RPMI7951 (cell line): ENCODE data around the gene ZNF462. TPM values are rescaled to one million over a fixed set of nuclear protein-coding genes. Genes with fewer than 3 reads are reported as not detected.

Source experiments
- DNase-seq: peaks from one replicate; pipeline ENCODE4 v3.0.0-alpha.2; 2012; ENCODE audit warnings: low read depth
- total RNA-seq: library from RNA; depleted of rRNA; stranded (reverse); fragments of >200 nt; shearing (Covaris generic); gene quantifications from 2 replicates; pipeline ENCODE4 v1.2.3, GENCODE V29; 2014

The ZNF462 gene
- total RNA-seq, 1 experiment from 2014 or later = 14.2 TPM

DNA sequence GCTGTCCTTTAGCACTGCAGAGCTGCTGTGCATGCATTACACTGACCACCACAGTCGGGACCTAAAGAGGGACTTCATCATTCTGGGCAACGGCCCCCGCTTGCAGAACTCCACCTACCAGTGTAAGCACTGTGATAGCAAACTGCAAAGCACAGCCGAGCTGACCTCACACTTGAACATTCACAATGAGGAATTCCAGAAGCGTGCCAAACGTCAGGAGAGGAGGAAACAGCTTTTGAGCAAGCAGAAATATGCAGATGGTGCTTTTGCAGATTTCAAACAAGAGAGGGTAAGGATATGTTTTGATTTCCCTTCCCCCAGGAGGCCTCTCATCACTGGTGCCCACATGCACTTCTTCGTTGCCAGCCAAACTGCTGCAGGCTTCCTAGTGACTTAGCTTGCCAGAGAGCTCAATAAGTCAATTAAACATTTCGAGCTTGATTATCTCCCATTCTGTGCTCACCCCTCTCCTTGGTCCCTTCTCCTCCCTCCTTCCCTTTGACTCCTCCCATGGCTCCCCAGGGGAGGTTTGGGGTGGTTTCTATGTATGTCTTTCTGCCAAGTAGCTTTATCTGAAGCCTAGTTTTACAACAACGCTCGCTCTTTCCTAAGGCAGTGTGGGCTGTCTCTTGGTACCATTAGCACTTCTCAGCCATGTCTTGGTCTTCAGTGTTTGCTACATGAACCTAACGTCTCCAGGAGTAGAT, 66.7 kb downstream of the ZNF462 start:
- DNase-seq = no peak

- DNase-seq = no peak
These were observed 67.5 kb downstream of the ZNF462 start for GRCh38 chr9:106930477-106930876.

DNA sequence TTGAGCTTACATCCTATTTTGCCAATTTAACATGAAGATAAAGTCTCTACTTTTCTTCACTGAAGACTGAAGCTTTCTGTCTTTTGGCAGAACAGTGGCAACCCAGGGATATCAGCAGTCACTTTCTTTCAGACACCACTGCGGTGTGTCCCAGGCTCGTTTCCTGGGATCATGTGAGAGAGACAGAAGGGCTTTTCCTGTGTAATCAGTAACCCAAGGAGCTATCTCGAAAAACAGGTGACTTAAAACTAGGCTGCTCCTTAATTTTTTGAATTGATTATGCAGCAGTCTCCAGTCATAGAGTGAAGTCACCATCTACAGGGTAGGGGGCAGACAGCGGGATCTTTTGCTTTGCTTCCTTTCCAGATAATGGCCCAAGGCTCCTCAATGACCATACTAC, 68.5 kb downstream of the ZNF462 start:
- DNase-seq = no peak

GRCh38 chr9:106932178-106932577, 69.2 kb downstream of the ZNF462 start:
- no peak for DNase-seq

GRCh38 chr9:106932675-106933074, 69.7 kb downstream of the ZNF462 start:
- DNase-seq = no peak

GRCh38 chr9:106933470-106933869, 70.5 kb downstream of the ZNF462 start:
- DNase-seq = no peak

DNA sequence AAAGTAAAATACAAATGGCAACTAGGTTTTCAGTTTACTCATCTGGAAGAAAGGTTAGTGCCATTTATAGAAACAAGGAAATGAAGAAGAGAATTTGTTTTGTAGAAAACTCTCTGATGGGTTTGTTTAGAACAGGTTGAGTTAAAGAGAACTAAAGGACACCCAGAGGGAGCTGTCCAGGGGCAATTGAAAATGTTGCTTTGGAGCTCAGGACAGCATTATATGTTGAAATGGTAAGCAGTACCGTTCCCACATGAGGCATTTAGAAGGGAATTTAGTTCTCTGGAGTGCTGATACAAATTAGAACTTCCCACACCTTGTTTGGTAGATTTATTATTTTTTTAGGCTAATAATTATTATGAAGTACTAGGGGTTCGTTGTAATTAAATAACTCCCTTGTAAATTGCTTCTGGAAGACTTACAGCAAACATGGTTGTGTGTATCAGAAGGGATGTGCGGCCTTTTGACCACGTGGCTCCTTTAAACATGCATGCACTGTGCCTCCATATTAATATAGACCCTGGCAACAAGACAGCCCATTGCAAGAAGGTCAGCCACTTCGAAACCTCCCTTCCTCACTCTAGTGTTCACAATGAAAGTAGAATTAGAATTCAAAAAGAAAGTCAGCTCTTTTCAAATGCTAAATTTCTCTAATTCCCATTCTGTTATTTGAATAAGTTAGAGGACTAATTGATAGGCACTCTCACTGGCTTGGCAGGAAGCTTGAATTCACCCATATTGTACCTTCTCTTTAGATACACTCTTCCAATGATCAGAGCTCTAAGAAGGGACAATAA, 71.7 kb downstream of the ZNF462 start:
- no peak for DNase-seq

GRCh38 chr9:106936680-106937079, 73.7 kb downstream of the ZNF462 start:
- no peak for DNase-seq

DNA sequence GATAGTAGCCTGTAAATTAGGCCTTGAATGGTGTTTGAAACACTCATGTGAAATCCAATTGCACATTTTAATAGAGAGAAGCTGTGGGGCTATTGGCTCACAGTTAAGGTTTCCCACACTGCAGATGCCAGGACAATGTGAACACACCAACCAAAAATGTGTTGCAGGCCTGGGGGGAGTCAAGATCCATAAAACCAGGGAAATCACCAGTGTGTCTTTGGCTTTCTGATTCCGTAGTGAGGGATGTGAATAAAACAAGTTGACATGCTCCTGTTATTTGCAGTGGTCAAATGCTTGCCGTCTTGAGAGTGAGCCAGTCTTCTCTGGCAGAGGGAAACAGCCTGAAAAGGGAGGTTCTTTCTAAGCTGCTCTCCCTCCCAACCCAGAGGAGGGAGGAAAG, 79.0 kb downstream of the ZNF462 start:
- no peak for DNase-seq

DNA sequence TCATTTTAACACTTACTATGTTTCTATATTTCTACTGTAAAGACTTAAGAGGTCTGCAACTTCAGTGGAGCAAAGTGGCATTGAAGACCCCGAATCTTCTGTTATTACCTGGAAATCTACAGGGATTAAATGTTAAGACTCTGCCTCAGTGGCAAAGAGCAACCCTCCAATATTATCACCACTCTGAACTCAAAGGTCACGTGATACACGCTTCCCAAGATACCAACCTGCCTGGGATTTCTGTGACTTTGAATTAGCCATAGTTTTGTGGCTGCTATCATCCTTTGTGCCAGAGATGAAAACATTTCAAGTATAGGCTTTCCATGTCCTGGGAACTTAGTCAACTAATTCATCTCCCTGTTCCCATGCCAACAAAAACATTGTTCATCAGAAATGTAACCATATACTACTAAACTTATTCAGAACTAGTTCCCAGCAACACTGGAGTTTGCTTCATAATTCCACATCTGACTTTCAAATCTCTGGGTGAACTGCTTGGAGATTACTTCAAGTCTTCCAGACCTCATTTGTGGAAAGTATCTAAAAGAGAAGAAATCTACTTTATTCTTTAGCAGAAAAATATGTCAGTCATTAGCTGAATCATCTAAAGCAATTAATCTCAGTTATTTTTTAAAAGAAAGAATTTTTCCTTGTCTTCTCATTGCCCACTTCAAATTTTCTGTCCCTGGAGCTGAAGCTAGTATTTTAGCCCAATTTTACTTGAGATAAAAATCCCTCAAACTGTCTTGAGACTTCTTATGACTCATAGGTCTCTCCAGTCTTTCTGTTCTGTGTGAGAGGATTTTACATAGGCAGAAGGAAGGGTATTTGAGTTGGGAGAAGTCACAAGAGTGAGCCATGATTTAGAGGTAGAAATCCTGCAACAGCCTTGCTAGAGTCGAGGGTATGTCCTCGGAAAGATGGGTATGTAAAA, 83.0 kb downstream of the ZNF462 start:
- DNase-seq = peak; percentile 65

- DNase-seq = peak; percentile 11
These were observed 84.3 kb downstream of the ZNF462 start for GRCh38 chr9:106947106-106947900.

- DNase-seq = peak; percentile 45
These were observed 90.2 kb downstream of the ZNF462 start for GRCh38 chr9:106953174-106953573.

GRCh38 chr9:106954558-106954957, 91.6 kb downstream of the ZNF462 start:
- DNase-seq = no peak

DNA sequence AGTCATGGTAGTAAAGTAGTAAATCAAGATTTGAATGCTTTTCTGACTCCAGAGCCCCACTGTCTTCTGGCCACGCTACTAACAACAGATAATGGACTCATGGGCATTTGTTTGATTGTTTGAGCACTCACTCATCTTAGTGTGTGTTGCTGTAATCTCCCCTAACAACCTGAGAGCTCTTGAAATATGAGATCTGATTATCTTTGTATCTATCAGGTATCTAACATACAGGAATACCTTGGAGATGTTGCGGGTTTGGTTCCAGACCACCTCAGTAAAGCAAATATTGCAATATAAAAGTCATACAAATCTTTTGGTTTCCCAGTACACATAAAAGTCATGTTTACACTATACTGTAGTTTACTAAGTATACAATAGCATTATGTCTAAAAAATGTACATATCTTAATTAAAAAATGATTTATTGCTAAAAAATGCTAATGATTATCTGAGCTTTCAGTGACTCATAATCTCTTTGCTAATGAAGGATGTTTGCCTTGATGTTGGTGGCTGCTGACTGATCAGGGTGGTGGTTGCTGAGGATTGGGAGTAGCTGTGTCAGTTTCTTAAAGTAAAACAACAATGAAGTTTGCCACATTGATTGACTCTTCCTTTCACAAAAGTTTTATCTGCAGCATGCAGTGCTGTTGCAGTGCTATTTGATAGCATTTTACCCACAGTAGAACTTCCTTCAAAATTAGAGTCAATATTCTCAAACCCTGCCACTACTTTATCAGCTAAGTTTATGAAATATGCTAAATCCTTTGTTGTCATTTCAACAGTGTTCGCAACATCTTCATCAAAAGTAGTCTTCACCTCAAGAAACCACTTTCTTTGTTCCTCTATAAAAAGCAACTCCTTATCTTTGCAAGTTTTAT, 92.2 kb downstream of the ZNF462 start:
- no peak for DNase-seq

DNA sequence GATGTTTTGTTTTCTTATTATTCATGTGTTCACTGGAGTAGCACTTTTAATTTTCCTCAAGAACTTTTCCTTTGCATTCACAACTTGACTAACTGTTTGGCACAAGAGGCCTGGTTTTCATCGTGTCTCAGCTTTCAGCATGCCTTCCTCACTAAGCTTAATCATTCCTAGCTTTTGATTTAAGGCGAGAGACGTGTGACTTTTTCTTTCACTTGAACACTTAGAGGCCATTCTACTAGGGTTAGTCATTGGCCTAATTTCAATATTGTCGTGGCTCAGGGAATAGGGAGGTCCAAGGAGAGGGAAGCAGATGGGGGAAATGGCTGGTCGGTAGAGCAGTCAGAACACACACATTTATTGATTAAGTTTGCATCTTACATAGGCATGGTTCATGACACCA, 94.0 kb downstream of the ZNF462 start:
- peak; percentile 54 for DNase-seq

DNA sequence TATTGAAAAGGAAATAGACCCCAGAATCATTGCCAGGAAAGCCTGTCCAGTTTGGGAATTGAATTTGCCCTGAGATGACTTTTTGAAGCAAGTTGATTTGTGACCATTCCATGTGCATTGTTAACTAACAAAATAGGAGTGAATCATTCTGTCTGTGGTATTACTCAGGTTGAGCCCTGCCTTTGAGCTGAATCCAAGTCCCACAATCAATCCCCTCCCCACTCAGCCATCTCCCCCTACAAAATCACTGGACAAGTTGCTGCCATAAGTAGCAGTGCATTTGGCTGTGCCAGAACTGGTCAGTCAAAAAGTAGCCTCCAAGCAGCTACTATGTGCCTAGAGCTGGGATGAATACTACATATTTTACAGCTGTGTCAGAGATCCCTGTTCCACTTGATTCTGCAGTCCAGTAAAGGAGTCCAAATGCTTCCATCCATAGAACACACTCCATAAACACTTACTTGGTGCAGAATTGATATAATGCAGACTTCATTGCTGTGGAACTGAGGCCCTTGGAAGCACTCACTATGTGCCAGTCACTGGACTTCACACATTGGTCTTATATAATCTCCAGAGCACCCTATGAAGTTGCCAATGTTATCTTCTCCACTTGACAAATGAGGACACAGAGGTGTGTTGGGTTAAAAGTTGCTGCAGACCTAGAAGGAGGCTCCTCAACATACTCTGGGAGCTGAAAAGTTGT, 96.1 kb downstream of the ZNF462 start:
- peak; percentile 46 for DNase-seq

DNA sequence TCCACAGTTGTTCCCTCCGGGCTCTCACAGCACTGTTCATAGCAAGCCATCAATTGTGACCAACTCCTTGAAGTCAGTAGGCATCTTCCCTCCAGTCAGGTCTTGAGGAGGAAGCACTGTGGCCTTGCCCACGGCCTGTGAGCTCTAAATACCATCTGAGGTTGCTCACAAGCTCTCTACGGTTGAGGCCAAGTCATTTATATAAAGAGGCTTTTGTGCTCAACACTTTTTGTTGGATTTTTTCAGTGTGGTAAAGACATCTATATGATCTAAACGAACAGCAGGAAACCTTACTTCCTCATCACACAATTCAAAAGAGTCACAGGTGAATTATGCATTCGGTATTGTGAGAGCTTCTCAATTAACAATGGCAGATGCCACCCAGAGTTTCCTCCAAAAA, 97.3 kb downstream of the ZNF462 start:
- DNase-seq = no peak

DNA sequence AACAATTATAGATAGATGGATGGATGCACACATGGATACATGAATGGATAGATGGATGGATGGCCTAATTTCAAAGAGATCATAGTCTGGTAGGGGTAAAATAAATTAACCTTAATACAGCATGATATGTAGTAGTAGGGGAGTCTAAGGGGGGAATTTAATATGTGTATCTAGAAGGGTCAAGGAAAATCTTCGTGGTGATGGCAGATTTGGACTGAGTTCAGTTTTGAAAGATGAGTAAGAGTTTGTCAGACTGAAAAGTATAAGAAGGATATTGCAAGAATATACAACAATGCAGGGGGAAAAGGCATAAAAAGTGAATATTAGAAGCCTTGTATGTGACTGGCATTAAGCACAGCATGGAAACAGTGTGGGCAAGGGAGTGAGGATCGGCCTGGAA, 98.7 kb downstream of the ZNF462 start:
- DNase-seq = peak; percentile 15

DNA sequence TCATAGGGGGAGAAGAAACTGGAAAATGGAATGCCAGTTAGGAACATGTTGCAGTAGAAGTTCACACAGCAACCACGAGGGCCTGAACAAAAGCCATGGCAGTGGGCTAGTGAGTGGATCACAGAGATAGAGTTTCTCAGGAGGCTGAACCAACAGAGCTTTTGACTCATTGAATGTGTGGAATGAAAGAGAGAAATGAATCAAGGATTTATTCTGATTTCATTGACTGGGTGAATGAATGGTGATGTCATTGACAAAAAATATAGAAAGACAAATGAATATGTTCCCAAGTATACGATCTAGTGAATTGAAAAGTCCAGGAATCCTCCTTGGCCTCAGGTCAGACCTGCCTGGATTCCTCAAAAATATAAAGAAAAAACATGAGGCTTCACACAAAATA, 99.2 kb downstream of the ZNF462 start:
- peak; percentile 10 for DNase-seq
